ENCODE results near the gene KAZN. TPM values are rescaled to one million over a fixed set of nuclear protein-coding genes. Genes with fewer than 3 reads are reported as not detected.

KAZN gene
- total and polyA plus RNA-seq, 10 donors: 20.0 to 245 (median 144) TPM

DNA sequence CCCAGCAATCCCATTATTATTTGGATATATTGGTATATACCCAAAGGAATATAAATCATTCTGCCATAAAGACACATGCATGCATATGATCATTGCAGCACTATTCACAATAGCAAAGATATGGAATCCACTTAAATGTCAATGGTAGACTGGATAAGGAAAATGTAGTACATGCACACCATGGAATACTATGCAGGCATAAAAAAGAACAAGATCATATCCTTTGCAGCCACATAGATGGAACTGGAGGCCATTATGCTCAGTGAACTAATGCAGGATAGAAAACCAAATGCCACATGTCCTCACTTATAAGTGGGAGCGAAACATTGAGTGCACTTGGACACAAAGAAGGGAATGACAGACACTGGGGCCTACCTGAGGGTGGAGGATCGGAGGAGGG is 24.6 kb downstream of the KAZN start:
- Histone ChIP-seq H3K4me3 (no peak overlapping the region), H3K9me3 (peaks cover 0 to 6% (median 3%) of the 10 kb centered on the region in 8 donors), H3K27ac (no peak overlapping the region), H3K4me1 (peaks cover 0 to 4% (median 0%) of the 10 kb centered on the region in 6 donors), H3K36me3 (no peaks in the 10 kb centered on the region), H3K27me3 (replicated peaks in 1 of 7) (no peaks in the 10 kb centered on the region)
- no peak for DNase-seq
- 87 to 96% (median 94%) methylated on average over 2 of the region's 2 CpGs for WGBS, 5 donors
- intact Hi-C loops (cut with DNase I; ENCODE audit: low total_unique reads): no loop called here
- TF ChIP-seq POLR2A (IDR thresholded peaks at IDR 0.05): no peak
- no peak for TF ChIP-seq CTCF (IDR thresholded peaks at IDR 0.05 in 8 of 11, conservative IDR thresholded peaks at IDR 0.05 in 3 of 11)
- no peak for TF ChIP-seq POLR2AphosphoS5 (IDR thresholded peaks at IDR 0.05)

DNA sequence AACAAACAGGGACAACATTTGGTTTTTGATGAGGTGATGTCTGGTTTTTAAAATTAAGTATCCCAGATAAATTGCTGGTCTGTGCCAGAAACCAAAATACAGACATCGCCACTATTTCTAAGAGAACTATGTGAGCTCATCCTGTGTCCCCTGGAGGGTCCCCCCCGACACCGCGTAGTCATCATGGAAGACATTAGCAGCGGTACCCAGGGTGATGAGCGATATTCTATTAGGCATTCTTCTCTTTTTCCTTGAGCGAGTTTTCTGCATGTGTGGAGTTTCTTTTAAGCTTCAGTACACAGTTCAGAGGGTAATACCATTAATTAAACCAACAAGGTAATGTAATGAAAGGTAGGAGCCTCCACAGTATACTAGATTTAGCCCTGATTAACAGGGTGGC is 26.5 kb downstream of the KAZN start:
- 93 to 96% (median 94%) methylated on average over 7 of the region's 7 CpGs for WGBS, 5 donors
- intact Hi-C loops (cut with DNase I; ENCODE audit: low total_unique reads): no loop called here

GRCh38 chr1:14625572-14625971 is 27.1 kb downstream of the KAZN start:
- intact Hi-C loops (cut with DNase I; ENCODE audit: low total_unique reads): no loop called here
- whole genome bisulfite sequencing, 5 donors: 76 to 89% (median 80%) methylated on average over 11 of the region's 11 CpGs

More for the DNA sequence above, 26.5 kb downstream of the KAZN start:
- H3K4me1 ChIP-seq: peaks cover 0 to 4% (median 0%) of the 10 kb centered on the region in 6 donors
- H3K4me3 ChIP-seq: no peak overlapping the region
- DNase-seq: no peak
- TF ChIP-seq POLR2A (IDR thresholded peaks at IDR 0.05) (no peak), CTCF (IDR thresholded peaks at IDR 0.05 in 8 of 11, conservative IDR thresholded peaks at IDR 0.05 in 3 of 11) (no peak), POLR2AphosphoS5 (IDR thresholded peaks at IDR 0.05) (no peak)
- no peaks in the 10 kb centered on the region for H3K27me3 ChIP-seq (replicated peaks in 1 of 7)
- H3K27ac ChIP-seq: no peak overlapping the region
- H3K9me3 ChIP-seq: no peaks in the 10 kb centered on the region
- no peaks in the 10 kb centered on the region for H3K36me3 ChIP-seq

GRCh38 chr1:14625996-14626395 is 27.5 kb downstream of the KAZN start:
- WGBS, 5 donors: 72 to 91% (median 86%) methylated on average over 5 of the region's 5 CpGs
- Histone ChIP-seq H3K4me3 (no peak overlapping the region), H3K27me3 (replicated peaks in 1 of 7) (no peaks in the 10 kb centered on the region), H3K36me3 (no peaks in the 10 kb centered on the region), H3K27ac (no peak overlapping the region), H3K4me1 (peaks cover 0 to 4% (median 0%) of the 10 kb centered on the region in 6 donors), H3K9me3 (no peaks in the 10 kb centered on the region)
- no peak for DNase-seq
- intact Hi-C loops (cut with DNase I; ENCODE audit: low total_unique reads): no loop called here
- no peak for TF ChIP-seq CTCF (IDR thresholded peaks at IDR 0.05 in 8 of 11, conservative IDR thresholded peaks at IDR 0.05 in 3 of 11)
- TF ChIP-seq POLR2AphosphoS5 (IDR thresholded peaks at IDR 0.05): no peak
- no peak for TF ChIP-seq POLR2A (IDR thresholded peaks at IDR 0.05)

More at GRCh38 chr1:14625572-14625971, 27.1 kb downstream of the KAZN start:
- Histone ChIP-seq H3K27me3 (replicated peaks in 1 of 7) (no peaks in the 10 kb centered on the region), H3K4me3 (no peak overlapping the region), H3K36me3 (no peaks in the 10 kb centered on the region), H3K27ac (no peak overlapping the region), H3K9me3 (no peaks in the 10 kb centered on the region), H3K4me1 (peaks cover 0 to 4% (median 0%) of the 10 kb centered on the region in 6 donors)
- DNase-seq: no peak
- TF ChIP-seq POLR2A (IDR thresholded peaks at IDR 0.05): no peak
- TF ChIP-seq POLR2AphosphoS5 (IDR thresholded peaks at IDR 0.05): no peak
- no peak for TF ChIP-seq CTCF (IDR thresholded peaks at IDR 0.05 in 8 of 11, conservative IDR thresholded peaks at IDR 0.05 in 3 of 11)
